Coronary artery (tissue), 2 donors: ENCODE results near the gene ZNF782.

Experiments
- DNase-seq: peaks from one replicate; pipeline ENCODE4 v3.0.0-alpha.2; 2017; ENCODE audit warnings: low spot score
- H3K27ac ChIP-seq, 2 donors: fragments of 200-600 bp; sonication (generic); one replicate each; pipeline ENCODE4 v1.5.1; 2016 to 2019
- H3K4me3 ChIP-seq: fragments of 200-600 bp; sonication (generic); 2 replicates; pipeline ENCODE4 v1.5.1; 2016; ENCODE audit warnings: mild to moderate bottlenecking, moderate library complexity
- CTCF ChIP-seq: fragments of 200-600 bp; sonication (generic); IDR thresholded peaks from one replicate; pipeline ENCODE4 v1.5.1; 2019; ENCODE audit warnings: antibody characterized with exemption

Gene ZNF782

GRCh38 chr9:96784021-96784420 lies 70.3 kb downstream of the ZNF782 start:
- no peak overlapping the region for H3K27ac ChIP-seq
- H3K4me3 ChIP-seq, result no peak overlapping the region
- no peak for DNase-seq
- TF ChIP-seq CTCF, result no peak

- no peak for TF ChIP-seq CTCF
- no peak overlapping the region for H3K27ac ChIP-seq
- no peak overlapping the region for H3K4me3 ChIP-seq
- DNase-seq, result no peak
These were observed 72.1 kb downstream of the ZNF782 start for GRCh38 chr9:96782235-96782634.

- H3K4me3 ChIP-seq, result no peak overlapping the region
- TF ChIP-seq CTCF, result no peak
- no peak overlapping the region for H3K27ac ChIP-seq
- no peak for DNase-seq
These were observed 72.8 kb downstream of the ZNF782 start for GRCh38 chr9:96781552-96781951.

GRCh38 chr9:96779089-96779488 lies 75.2 kb downstream of the ZNF782 start:
- no peak for TF ChIP-seq CTCF
- Histone ChIP-seq H3K4me3 (peak overlapping the region; percentile 82), H3K27ac (no peak overlapping the region)
- DNase-seq, result no peak

GRCh38 chr9:96777426-96777864 lies 76.9 kb downstream of the ZNF782 start:
- TF ChIP-seq CTCF, result no peak
- DNase-seq, result no peak
- peak overlapping the region; percentile 77 to 86 for H3K27ac ChIP-seq
- H3K4me3 ChIP-seq, result peak overlapping the region; percentile 82

GRCh38 chr9:96771124-96771523 lies 83.2 kb downstream of the ZNF782 start:
- DNase-seq, result no peak
- no peak for TF ChIP-seq CTCF
- Histone ChIP-seq H3K27ac (no peak overlapping the region), H3K4me3 (no peak overlapping the region)

GRCh38 chr9:96769989-96770388 lies 84.3 kb downstream of the ZNF782 start:
- H3K4me3 ChIP-seq, result no peak overlapping the region
- H3K27ac ChIP-seq, result no peak overlapping the region
- TF ChIP-seq CTCF, result no peak
- no peak for DNase-seq
